Caco-2 (cell line): Measurements from ENCODE around the gene ACAA1. TPM values are rescaled to one million over a fixed set of nuclear protein-coding genes. Genes with fewer than 3 reads are reported as not detected.

ENCODE experiments used
- BruUV-seq: library from RNA; stranded (reverse); fragments of 400-500 nt; replicated peaks from 2 replicates; lab custom pipeline; 2021; lab: Mats Ljungman, UMichigan
- CTCF ChIA-PET: fragments of 300-600 bp; sonication (Branson Sonifier 250); formaldehyde crosslinking; loops from one replicate; lab custom pipeline; 2022; ENCODE audit warnings: antibody characterized with exemption; lab: Charles Lee
- POLR2A ChIA-PET: fragments of 300-600 bp; sonication (Branson Sonifier 250); formaldehyde crosslinking; loops from one replicate; lab custom pipeline; 2022; ENCODE audit warnings: antibody characterized with exemption; lab: Charles Lee
- DNase-seq, 2 experiments: peaks; one replicate each; pipeline versions ENCODE4 v3.0.0 to v3.0.0-alpha.2; 2020 to 2022
- H3K27me3 ChIP-seq: replicated peaks from 2 replicates; pipeline ENCODE4 v1.6.0; 2011; ENCODE audit warnings: low read length; ENCODE audit not compliant: control insufficient read depth, insufficient read depth
- H3K36me3 ChIP-seq: 2 replicates; pipeline ENCODE4 v1.5.1; 2011; ENCODE audit warnings: low read length; ENCODE audit not compliant: control insufficient read depth, insufficient read depth
- H3K4me1 ChIP-seq: fragments of 250-450 bp; sonication (Bioruptor Pico); 2 replicates; pipeline ENCODE4 v1.5.1; 2020; ENCODE audit warnings: mild to moderate bottlenecking
- H3K4me3 ChIP-seq: 2 replicates; pipeline ENCODE4 v1.5.1; 2011; ENCODE audit warnings: low read depth, mild to moderate bottlenecking, control low read depth, low read length
- H3K9me3 ChIP-seq: fragments of 250-450 bp; sonication (Bioruptor Pico); 2 replicates; pipeline ENCODE4 v1.5.1; 2020; ENCODE audit warnings: mild to moderate bottlenecking, moderate library complexity
- H3K27ac Mint-ChIP-seq: one replicate; pipeline ENCODE4 v1.8.0; 2022; ENCODE audit warnings: mixed read lengths; ENCODE audit not compliant: unreplicated experiment
- H3K27me3 Mint-ChIP-seq: one replicate; pipeline ENCODE4 v1.8.0; 2022; ENCODE audit warnings: mixed read lengths; ENCODE audit not compliant: insufficient read depth, unreplicated experiment
- H3K36me3 Mint-ChIP-seq: one replicate; pipeline ENCODE4 v1.8.0; 2022; ENCODE audit warnings: mild to moderate bottlenecking, mixed read lengths; ENCODE audit not compliant: insufficient read depth, unreplicated experiment
- H3K4me1 Mint-ChIP-seq: one replicate; pipeline ENCODE4 v1.8.0; 2022; ENCODE audit warnings: low read depth, mixed read lengths; ENCODE audit not compliant: unreplicated experiment
- H3K4me3 Mint-ChIP-seq: one replicate; pipeline ENCODE4 v1.8.0; 2022; ENCODE audit warnings: mild to moderate bottlenecking, moderate library complexity, mixed read lengths; ENCODE audit not compliant: unreplicated experiment
- H3K9me3 Mint-ChIP-seq: one replicate; pipeline ENCODE4 v1.8.0; 2022; ENCODE audit warnings: mixed read lengths; ENCODE audit not compliant: unreplicated experiment
- intact Hi-C: fragments of 100-400 bp; cut with micrococcal nuclease; formaldehyde crosslinking; loops from one replicate; pipeline ENCODE4 v1.10.0; 2022; ENCODE audit not compliant: unreplicated experiment
- total RNA-seq: library from RNA; stranded (reverse); gene quantifications from 2 replicates; pipeline ENCODE4 v1.2.3, GENCODE V29; 2022
- TF ChIP-seq, protein P1 (sequence below), 2 experiments: fragments of 200-600 bp in 1 of 2; IDR thresholded peaks; 1 replicate in 1 of 2; 2 replicates in 1 of 2; pipeline versions ENCODE4 v1.5.1 to v1.8.0; 2011 to 2022; ENCODE audit warnings: antibody characterized with exemption in 1 of 2, control low read depth in 1 of 2, inconsistent platforms in 1 of 2, low read depth in 1 of 2, low read length in 1 of 2, mild to moderate bottlenecking in 1 of 2, moderate library complexity in 1 of 2; ENCODE audit not compliant: insufficient read depth in 1 of 2, severe bottlenecking in 1 of 2, unreplicated experiment in 1 of 2

ACAA1 gene
- total RNA-seq, 1 experiment from 2014 or later: 139 TPM

DNA sequence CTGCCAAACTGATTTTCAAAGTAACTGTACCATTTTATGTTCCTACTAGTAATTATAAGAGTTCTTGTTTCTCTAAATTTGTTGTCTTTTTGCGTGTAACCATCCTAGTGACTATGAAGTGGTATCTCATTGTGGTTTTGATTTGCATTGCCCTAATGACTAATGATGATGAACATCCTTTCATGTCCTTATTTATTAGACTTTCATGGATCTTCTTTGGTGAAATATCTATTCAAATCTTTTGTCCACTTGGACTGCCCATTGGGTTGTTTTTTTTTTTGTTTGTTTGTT is 32.0 kb upstream of the ACAA1 start:
- no peaks in the 10 kb centered on the region for H3K27me3 Mint-ChIP-seq
- intact Hi-C loops: no loop called here
- CTCF ChIA-PET: no interaction called here
- Histone ChIP-seq H3K4me3 (no peak overlapping the region), H3K36me3 (no peaks in the 10 kb centered on the region), H3K4me1 (peaks cover 2% of the 10 kb centered on the region), H3K27me3 (no peaks in the 10 kb centered on the region), H3K9me3 (no peaks in the 10 kb centered on the region)
- no TSS peak for BruUV-seq
- no peak overlapping the region for H3K4me3 Mint-ChIP-seq
- TF ChIP-seq, protein P1, sequence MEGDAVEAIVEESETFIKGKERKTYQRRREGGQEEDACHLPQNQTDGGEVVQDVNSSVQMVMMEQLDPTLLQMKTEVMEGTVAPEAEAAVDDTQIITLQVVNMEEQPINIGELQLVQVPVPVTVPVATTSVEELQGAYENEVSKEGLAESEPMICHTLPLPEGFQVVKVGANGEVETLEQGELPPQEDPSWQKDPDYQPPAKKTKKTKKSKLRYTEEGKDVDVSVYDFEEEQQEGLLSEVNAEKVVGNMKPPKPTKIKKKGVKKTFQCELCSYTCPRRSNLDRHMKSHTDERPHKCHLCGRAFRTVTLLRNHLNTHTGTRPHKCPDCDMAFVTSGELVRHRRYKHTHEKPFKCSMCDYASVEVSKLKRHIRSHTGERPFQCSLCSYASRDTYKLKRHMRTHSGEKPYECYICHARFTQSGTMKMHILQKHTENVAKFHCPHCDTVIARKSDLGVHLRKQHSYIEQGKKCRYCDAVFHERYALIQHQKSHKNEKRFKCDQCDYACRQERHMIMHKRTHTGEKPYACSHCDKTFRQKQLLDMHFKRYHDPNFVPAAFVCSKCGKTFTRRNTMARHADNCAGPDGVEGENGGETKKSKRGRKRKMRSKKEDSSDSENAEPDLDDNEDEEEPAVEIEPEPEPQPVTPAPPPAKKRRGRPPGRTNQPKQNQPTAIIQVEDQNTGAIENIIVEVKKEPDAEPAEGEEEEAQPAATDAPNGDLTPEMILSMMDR (IDR thresholded peaks at IDR 0.05; ENCODE audit: insufficient read depth in 1 of 2, low read depth in 1 of 2, low read length in 1 of 2, severe bottlenecking in 1 of 2, unreplicated experiment in 1 of 2): no peak
- no peak overlapping the region for H3K27ac Mint-ChIP-seq
- peaks cover 29% of the 10 kb centered on the region for H3K4me1 Mint-ChIP-seq
- no peaks in the 10 kb centered on the region for H3K9me3 Mint-ChIP-seq
- POLR2A ChIA-PET: no interaction called here
- peaks cover 29% of the 10 kb centered on the region for H3K36me3 Mint-ChIP-seq
- DNase-seq: no peak

DNA sequence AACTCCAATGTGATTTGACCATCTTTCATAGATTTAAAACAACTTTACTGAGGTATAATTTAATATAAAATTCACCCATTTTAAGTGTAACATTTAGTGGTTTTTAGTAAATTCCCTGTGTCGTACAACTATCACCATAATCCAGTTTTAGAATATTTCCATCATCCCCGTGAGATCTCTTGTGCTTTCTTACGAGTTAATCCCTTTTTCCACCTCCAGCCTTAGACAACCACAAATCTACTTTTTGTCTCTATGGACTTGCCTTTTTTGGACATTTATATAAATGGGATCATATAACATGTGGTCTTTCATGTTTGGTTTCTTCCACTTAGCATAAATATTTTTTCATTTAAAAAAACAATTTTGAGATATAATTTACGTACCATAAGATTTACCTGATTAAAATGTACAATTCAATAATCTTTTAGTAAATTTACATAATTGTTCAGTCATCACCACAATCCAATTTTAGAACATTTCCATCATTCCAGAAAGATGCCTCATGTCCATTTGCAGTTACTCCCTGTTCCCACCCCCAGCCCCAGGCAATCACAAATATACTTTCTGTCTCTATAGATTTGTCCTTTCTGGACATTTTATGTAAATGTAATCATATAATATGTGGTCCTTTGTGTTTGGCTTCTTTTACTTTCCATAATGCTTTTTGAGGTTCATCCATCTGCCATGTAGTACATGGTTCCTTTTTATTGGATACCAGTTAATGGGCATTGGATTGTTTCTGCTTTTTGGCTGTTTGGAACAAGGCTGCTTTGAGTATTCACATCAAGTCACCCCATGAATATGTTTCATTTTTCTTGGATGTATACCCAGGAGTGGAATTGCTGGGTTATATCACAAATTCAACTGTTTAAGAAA is 31.5 kb upstream of the ACAA1 start:
- TF ChIP-seq, protein P1 (IDR thresholded peaks at IDR 0.05; ENCODE audit: insufficient read depth in 1 of 2, low read depth in 1 of 2, low read length in 1 of 2, severe bottlenecking in 1 of 2, unreplicated experiment in 1 of 2): no peak
- H3K4me1 Mint-ChIP-seq: peaks cover 25% of the 10 kb centered on the region
- intact Hi-C loops: no loop called here
- no TSS peak for BruUV-seq
- H3K4me3 Mint-ChIP-seq: peak overlapping the region; percentile 89
- Histone ChIP-seq H3K4me3 (no peak overlapping the region), H3K36me3 (no peaks in the 10 kb centered on the region), H3K27me3 (no peaks in the 10 kb centered on the region), H3K9me3 (no peaks in the 10 kb centered on the region), H3K4me1 (peaks cover 5% of the 10 kb centered on the region)
- H3K9me3 Mint-ChIP-seq: no peaks in the 10 kb centered on the region
- CTCF ChIA-PET: no interaction called here
- no peak overlapping the region for H3K27ac Mint-ChIP-seq
- POLR2A ChIA-PET: no interaction called here
- no peaks in the 10 kb centered on the region for H3K27me3 Mint-ChIP-seq
- no peak for DNase-seq
- H3K36me3 Mint-ChIP-seq: peaks cover 29% of the 10 kb centered on the region

DNA sequence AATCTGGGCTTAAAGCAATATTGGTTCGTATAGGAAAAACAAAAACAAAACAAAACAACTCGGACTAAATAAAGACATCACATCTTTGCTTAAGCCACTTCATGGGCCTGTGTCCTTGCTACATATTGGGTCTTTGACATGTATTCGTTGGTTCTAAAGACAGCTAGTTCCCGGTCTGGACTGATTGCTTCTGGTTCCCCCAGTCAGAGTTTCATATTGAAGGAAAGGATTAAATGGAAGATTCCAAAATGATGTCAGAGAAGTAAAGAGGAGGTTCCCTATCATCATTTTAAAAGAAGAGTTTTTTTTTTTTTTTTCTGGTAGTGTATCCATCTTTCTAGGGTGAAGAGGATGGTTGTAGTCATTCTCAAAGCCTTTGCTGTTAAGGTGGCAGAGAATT is 30.7 kb upstream of the ACAA1 start:
- ChIA-PET CTCF (no interaction called here), POLR2A (no interaction called here)
- no peaks in the 10 kb centered on the region for H3K36me3 ChIP-seq
- no peaks in the 10 kb centered on the region for H3K27me3 Mint-ChIP-seq
- H3K4me3 ChIP-seq: no peak overlapping the region
- no peak for DNase-seq
- peak overlapping the region; percentile 89 for H3K4me3 Mint-ChIP-seq
- TSS peak; percentile 23 for BruUV-seq
- H3K4me1 ChIP-seq: peaks cover 5% of the 10 kb centered on the region
- H3K36me3 Mint-ChIP-seq: peaks cover 29% of the 10 kb centered on the region
- H3K27me3 ChIP-seq: no peaks in the 10 kb centered on the region
- no peaks in the 10 kb centered on the region for H3K9me3 Mint-ChIP-seq
- TF ChIP-seq, protein P1 (IDR thresholded peaks at IDR 0.05; ENCODE audit: insufficient read depth in 1 of 2, low read depth in 1 of 2, low read length in 1 of 2, severe bottlenecking in 1 of 2, unreplicated experiment in 1 of 2): no peak
- no peaks in the 10 kb centered on the region for H3K9me3 ChIP-seq
- no peak overlapping the region for H3K27ac Mint-ChIP-seq
- peaks cover 25% of the 10 kb centered on the region for H3K4me1 Mint-ChIP-seq
- intact Hi-C loops: no loop called here
